A673 (cell line): Measurements from ENCODE around the gene ACCSL. TPM values are rescaled to one million over a fixed set of nuclear protein-coding genes. Genes with fewer than 3 reads are reported as not detected.

Experiments
- BruUV-seq: library from RNA; stranded (reverse); fragments of 400-500 nt; replicated peaks from 2 replicates; lab custom pipeline; 2021; lab: Mats Ljungman, UMichigan
- CTCF ChIA-PET: fragments of 300-600 bp; sonication (Branson Sonifier 250); formaldehyde crosslinking; loops from one replicate; lab custom pipeline; 2022; ENCODE audit warnings: antibody characterized with exemption; lab: Charles Lee
- POLR2A ChIA-PET: fragments of 300-600 bp; sonication (Branson Sonifier 250); formaldehyde crosslinking; loops from one replicate; lab custom pipeline; 2022; ENCODE audit warnings: antibody characterized with exemption; ENCODE audit not compliant: low non-redundant PET; lab: Charles Lee
- DNase-seq: peaks from one replicate; pipeline ENCODE4 v3.0.0-alpha.2; 2015; ENCODE audit warnings: low spot score
- H3K27ac ChIP-seq: fragments of 200-600 bp; sonication (generic); 2 replicates; pipeline ENCODE4 v1.5.1; 2016; ENCODE audit warnings: mixed run types, low read depth, mild to moderate bottlenecking, mixed read lengths, antibody characterized with exemption, low read length; ENCODE audit not compliant: poor library complexity, severe bottlenecking
- H3K27me3 ChIP-seq: fragments of 200-600 bp; sonication (generic); replicated peaks from 2 replicates; pipeline ENCODE4 v1.6.1; 2017; ENCODE audit warnings: mixed run types, low read depth, mild to moderate bottlenecking, mixed read lengths, antibody characterized with exemption, low read length; ENCODE audit not compliant: insufficient read depth, poor library complexity
- H3K36me3 ChIP-seq: fragments of 200-600 bp; sonication (generic); 2 replicates; pipeline ENCODE4 v1.6.1; 2016; ENCODE audit warnings: mixed run types, mild to moderate bottlenecking, mixed read lengths, antibody characterized with exemption, low read length; ENCODE audit not compliant: insufficient read depth, poor library complexity, severe bottlenecking
- H3K4me1 ChIP-seq: fragments of 200-600 bp; sonication (generic); 2 replicates; pipeline ENCODE4 v1.6.1; 2017; ENCODE audit warnings: mixed run types, mild to moderate bottlenecking, mixed read lengths, antibody characterized with exemption, low read length; ENCODE audit not compliant: insufficient read depth, poor library complexity, severe bottlenecking
- H3K4me3 ChIP-seq: fragments of 200-600 bp; sonication (generic); 2 replicates; pipeline ENCODE4 v1.5.1; 2016; ENCODE audit warnings: low read depth, mixed run types, mild to moderate bottlenecking, mixed read lengths, low read length; ENCODE audit not compliant: poor library complexity, severe bottlenecking
- H3K9me3 ChIP-seq: fragments of 200-600 bp; sonication (generic); 2 replicates; pipeline ENCODE4 v1.6.1; 2016; ENCODE audit warnings: mixed run types, low read depth, mild to moderate bottlenecking, mixed read lengths, antibody characterized with exemption, low read length; ENCODE audit not compliant: poor library complexity, severe bottlenecking
- CTCF ChIP-seq: fragments of 300-800, 200-600 bp; sonication (generic); conservative IDR thresholded peaks from 2 replicates; pipeline ENCODE4 v1.5.1; 2017; ENCODE audit warnings: low read depth, mild to moderate bottlenecking, antibody characterized with exemption, low read length, moderate library complexity, mixed read lengths
- EZH2 ChIP-seq: fragments of 200-600 bp; sonication (generic); IDR thresholded peaks from 2 replicates; pipeline ENCODE4 v1.6.1; 2017; ENCODE audit warnings: borderline replicate concordance, low read depth, mild to moderate bottlenecking, mixed read lengths, antibody characterized with exemption, low read length; ENCODE audit not compliant: poor library complexity, severe bottlenecking
- intact Hi-C: fragments of 100-400 bp; cut with micrococcal nuclease; formaldehyde crosslinking; loops from one replicate; pipeline ENCODE4 v1.10.0; 2022; ENCODE audit not compliant: unreplicated experiment
- total RNA-seq: library from RNA; stranded (reverse); gene quantifications from 2 replicates; pipeline ENCODE4 v1.2.3, GENCODE V29; 2021

Gene ACCSL
- total RNA-seq, 1 experiment from 2014 or later, result not detected

GRCh38 chr11:44090539-44090938 is 42.8 kb downstream of the ACCSL start:
- peaks cover 8% of the 10 kb centered on the region for H3K4me1 ChIP-seq
- TF ChIP-seq CTCF (no peak), EZH2 (no peak)
- CTCF ChIA-PET, result no interaction called here
- no peak overlapping the region for H3K4me3 ChIP-seq
- intact Hi-C loops, result loop anchor here (5.0 to 10.0 kb wide), 2 partner anchors 527 to 824 kb away; no protein-coding TSS in a partner anchor
- H3K9me3 ChIP-seq, result no peaks in the 10 kb centered on the region
- H3K36me3 ChIP-seq, result no peaks in the 10 kb centered on the region
- H3K27me3 ChIP-seq, result no peaks in the 10 kb centered on the region
- DNase-seq, result no peak
- POLR2A ChIA-PET, result interaction anchor here (0.6 kb wide), 1 partner anchor 162 kb away, joined by 3 read pairs; no protein-coding TSS in a partner anchor
- no peak overlapping the region for H3K27ac ChIP-seq
- no TSS peak for BruUV-seq

GRCh38 chr11:44094260-44094868 is 46.6 kb downstream of the ACCSL start:
- POLR2A ChIA-PET, result interaction anchor here (0.6 kb wide), 1 partner anchor 206 kb away, joined by 9 read pairs; no protein-coding TSS in a partner anchor
- CTCF ChIA-PET, result interaction anchor here (0.6 to 2.8 kb wide), 26 partner anchors 9 to 700 kb away, joined by 3 to 50 read pairs (median 4); partner anchors contain the start of gene ACCS
- no TSS peak for BruUV-seq
- H3K4me1 ChIP-seq, result peaks cover 16% of the 10 kb centered on the region
- H3K4me3 ChIP-seq, result no peak overlapping the region
- DNase-seq, result peak; percentile 96
- no peaks in the 10 kb centered on the region for H3K36me3 ChIP-seq
- H3K27me3 ChIP-seq, result no peaks in the 10 kb centered on the region
- TF ChIP-seq CTCF (peak; percentile 99), EZH2 (no peak)
- no peaks in the 10 kb centered on the region for H3K9me3 ChIP-seq
- intact Hi-C loops, result loop anchor here (1.0 to 10.0 kb wide), 4 partner anchors 204 to 820 kb away; no protein-coding TSS in a partner anchor
- no peak overlapping the region for H3K27ac ChIP-seq

GRCh38 chr11:44095506-44096359 is 48.0 kb downstream of the ACCSL start, which contains the start of gene EXT2:
Gene EXT2 (plus strand): TSS chr11:44095678. CDS start chr11:44107713, 12,035 bp downstream.
- Histone ChIP-seq H3K4me1 (peaks cover 16% of the 10 kb centered on the region), H3K27ac (peak within 1 kb of the TSS; percentile 72), H3K9me3 (no peaks in the 10 kb centered on the region), H3K27me3 (no peaks in the 10 kb centered on the region), H3K4me3 (peak within 1 kb of the TSS; percentile 66), H3K36me3 (peaks cover 6% of the 10 kb centered on the region)
- peak; percentile 100 for TF ChIP-seq CTCF
- no peak for TF ChIP-seq EZH2
- BruUV-seq, result no TSS peak
- POLR2A ChIA-PET, result no interaction called here
- CTCF ChIA-PET, result interaction anchor here (0.5 to 2.8 kb wide), 12 partner anchors 9 to 524 kb away, joined by 3 to 50 read pairs (median 6); partner anchors contain the start of gene ACCS
- DNase-seq, result peak; percentile 95
- intact Hi-C loops, result loop anchor here (10.0 kb wide), 1 partner anchor 819 kb away; no protein-coding TSS in a partner anchor
